GM18498 (cell line): Measurements from ENCODE around the gene UNKL.
A peak's percentile ranks its signal among the peaks of the same experiment; 100 is the strongest.

ENCODE experiments used
- ATAC-seq: cut with Tn5 transposase; IDR thresholded peaks from one replicate; pipeline ENCODE4 v1.9.1; 2021; ENCODE audit warnings: mild to moderate bottlenecking, moderate library complexity; ENCODE audit not compliant: unreplicated experiment

The UNKL gene

GRCh38 chr16:1407753-1408152 is 6.8 kb downstream of the UNKL start:
- peak; percentile 13 for ATAC-seq

- ATAC-seq: no peak
Observed at GRCh38 chr16:1403733-1404132, 10.8 kb downstream of the UNKL start.

GRCh38 chr16:1403036-1403435 is 11.5 kb downstream of the UNKL start:
- no peak for ATAC-seq

GRCh38 chr16:1401758-1402154 is 12.7 kb downstream of the UNKL start:
- no peak for ATAC-seq

- no peak for ATAC-seq
Observed at GRCh38 chr16:1401061-1401757, 13.3 kb downstream of the UNKL start.

- ATAC-seq: no peak
Observed at GRCh38 chr16:1398826-1399581, 15.5 kb downstream of the UNKL start.

GRCh38 chr16:1398351-1398750 is 16.2 kb downstream of the UNKL start:
- ATAC-seq: no peak

GRCh38 chr16:1397779-1398178 is 16.7 kb downstream of the UNKL start:
- no peak for ATAC-seq

GRCh38 chr16:1395444-1396031 is 19.0 kb downstream of the UNKL start:
- no peak for ATAC-seq

- no peak for ATAC-seq
Observed at GRCh38 chr16:1394367-1394951, 20.0 kb downstream of the UNKL start.

- ATAC-seq: no peak
Observed at GRCh38 chr16:1393613-1394176, 20.8 kb downstream of the UNKL start.

- no peak for ATAC-seq
Observed at GRCh38 chr16:1392826-1393225, 21.7 kb downstream of the UNKL start.

GRCh38 chr16:1390239-1390779 is 24.2 kb downstream of the UNKL start:
- no peak for ATAC-seq

GRCh38 chr16:1389762-1390161 is 24.7 kb downstream of the UNKL start:
- no peak for ATAC-seq

GRCh38 chr16:1387331-1387730 is 27.2 kb downstream of the UNKL start:
- ATAC-seq: no peak

- no peak for ATAC-seq
Observed at GRCh38 chr16:1385232-1385631, 29.3 kb downstream of the UNKL start.

- no peak for ATAC-seq
Observed at GRCh38 chr16:1383556-1383955, 30.9 kb downstream of the UNKL start.

GRCh38 chr16:1381612-1382406 is 32.7 kb downstream of the UNKL start:
- ATAC-seq: no peak

GRCh38 chr16:1380195-1380594 is 34.3 kb downstream of the UNKL start:
- ATAC-seq: no peak

GRCh38 chr16:1379304-1380076 is 35.0 kb downstream of the UNKL start:
- ATAC-seq: peak; percentile 58
